ENCODE results near the gene CTH.
"Not testable (repeated sequence)": the region's sequence is repeated elsewhere in the genome, so short reads cannot be mapped to it uniquely, and the experiment has no call there.

CTH gene

GRCh38 chr1:70459496-70460225 lies 48.6 kb downstream of the CTH start:
- no peak for DNase-seq

GRCh38 chr1:70460740-70461713 lies 50.0 kb downstream of the CTH start:
- DNase-seq: not testable (repeated sequence)

- DNase-seq: no peak
These were observed 51.5 kb downstream of the CTH start for GRCh38 chr1:70462611-70463010.

- no peak for DNase-seq
These were observed 54.8 kb downstream of the CTH start for GRCh38 chr1:70465911-70466310.

- DNase-seq: no peak
These were observed 56.5 kb downstream of the CTH start for GRCh38 chr1:70467531-70467930.

- no peak for DNase-seq
These were observed 57.1 kb downstream of the CTH start for GRCh38 chr1:70468180-70468579.

- DNase-seq: not testable (repeated sequence)
These were observed 58.1 kb downstream of the CTH start for GRCh38 chr1:70469184-70469583.

GRCh38 chr1:70475023-70475422 lies 64.0 kb downstream of the CTH start:
- DNase-seq: no peak

GRCh38 chr1:70477090-70477489 lies 66.0 kb downstream of the CTH start:
- DNase-seq: no peak

- DNase-seq: not testable (repeated sequence)
These were observed 66.8 kb downstream of the CTH start for GRCh38 chr1:70477905-70478304.

- DNase-seq: no peak
These were observed 72.3 kb downstream of the CTH start for GRCh38 chr1:70483342-70483741.

GRCh38 chr1:70485624-70486023 lies 74.6 kb downstream of the CTH start:
- DNase-seq: no peak

- DNase-seq: no peak
These were observed 75.8 kb downstream of the CTH start for GRCh38 chr1:70486676-70487458.

- DNase-seq: no peak
These were observed 76.4 kb downstream of the CTH start for GRCh38 chr1:70487459-70487815.

- DNase-seq: no peak
These were observed 77.0 kb downstream of the CTH start for GRCh38 chr1:70487910-70488665.

All from NCI-H2171 (cell line).